Activated B cell treated with CpG ODN at 0.5 μM for 24 hours (primary cell): ENCODE data around the gene PHACTR1. TPM values are rescaled to one million over a fixed set of nuclear protein-coding genes. Genes with fewer than 3 reads are reported as not detected.

Source experiments
- ATAC-seq: fragments of 200-7000 bp; cut with Tn5 transposase; one replicate; pipeline ENCODE4 v1.10.0; 2021; ENCODE audit warnings: low read depth, mild to moderate bottlenecking, moderate library complexity
- CTCF ChIA-PET: fragments of 350-600 bp; sonication (Branson Sonifier 250); formaldehyde crosslinking; loops from one replicate; lab custom pipeline; 2021; ENCODE audit warnings: antibody characterized with exemption; lab: Charles Lee
- POLR2A ChIA-PET: fragments of 350-600 bp; sonication (Branson Sonifier 250); formaldehyde crosslinking; loops from one replicate; lab custom pipeline; 2021; ENCODE audit warnings: antibody characterized with exemption; lab: Charles Lee
- DNase-seq: peaks from one replicate; pipeline ENCODE4 v3.0.0; 2022
- H3K27ac Mint-ChIP-seq: one replicate; pipeline ENCODE4 v1.8.0; 2020; ENCODE audit warnings: mixed read lengths
- H3K27me3 Mint-ChIP-seq: one replicate; pipeline ENCODE4 v1.8.0; 2021; ENCODE audit warnings: mixed read lengths
- H3K36me3 Mint-ChIP-seq: one replicate; pipeline ENCODE4 v1.8.0; 2021; ENCODE audit warnings: low read depth, mixed read lengths
- H3K4me1 Mint-ChIP-seq: one replicate; pipeline ENCODE4 v1.8.0; 2021; ENCODE audit warnings: mixed read lengths
- H3K4me3 Mint-ChIP-seq: one replicate; pipeline ENCODE4 v1.8.0; 2020; ENCODE audit warnings: mild to moderate bottlenecking, mixed read lengths
- H3K9me3 Mint-ChIP-seq: one replicate; pipeline ENCODE4 v1.8.0; 2020; ENCODE audit warnings: mixed read lengths
- CTCF ChIP-seq: fragments of 200-600 bp; IDR thresholded peaks from one replicate; pipeline ENCODE4 v1.8.0; 2022; ENCODE audit warnings: antibody characterized with exemption, mild to moderate bottlenecking
- intact Hi-C: fragments of 100-400 bp; cut with micrococcal nuclease; formaldehyde crosslinking; loops from one replicate; pipeline ENCODE4 v1.15.1; 2024
- total RNA-seq: library from RNA; stranded (reverse); gene quantifications from 2 replicates; pipeline ENCODE4 v1.2.3, GENCODE V29; 2022

The PHACTR1 gene
- total RNA-seq, 1 donor from 2014 or later: 115 TPM

- DNase-seq (no peak), ATAC-seq (no peak)
- H3K27me3 Mint-ChIP-seq: no peaks in the 10 kb centered on the region
- TF ChIP-seq CTCF: no peak
- intact Hi-C loops: no loop called here
- H3K4me3 Mint-ChIP-seq: no peak overlapping the region
- no peak overlapping the region for H3K27ac Mint-ChIP-seq
- no peaks in the 10 kb centered on the region for H3K4me1 Mint-ChIP-seq
- H3K36me3 Mint-ChIP-seq: no peaks in the 10 kb centered on the region
- CTCF ChIA-PET: no interaction called here
- POLR2A ChIA-PET: no interaction called here
- H3K9me3 Mint-ChIP-seq: no peaks in the 10 kb centered on the region
Observed at GRCh38 chr6:13097454-13097853, 380.9 kb downstream of the PHACTR1 start.

- no peak for TF ChIP-seq CTCF
- Mint-ChIP-seq H3K4me1 (no peaks in the 10 kb centered on the region), H3K27ac (no peak overlapping the region), H3K36me3 (no peaks in the 10 kb centered on the region), H3K27me3 (no peaks in the 10 kb centered on the region), H3K9me3 (no peaks in the 10 kb centered on the region), H3K4me3 (no peak overlapping the region)
- intact Hi-C loops: no loop called here
- ChIA-PET POLR2A (no interaction called here), CTCF (no interaction called here)
- ATAC-seq (no peak), DNase-seq (no peak)
Observed at GRCh38 chr6:13098006-13098405, 381.4 kb downstream of the PHACTR1 start.

GRCh38 chr6:13098793-13099570 lies 382.4 kb downstream of the PHACTR1 start:
- CTCF ChIA-PET: no interaction called here
- intact Hi-C loops: no loop called here
- Mint-ChIP-seq H3K27me3 (no peaks in the 10 kb centered on the region), H3K27ac (no peak overlapping the region), H3K36me3 (no peaks in the 10 kb centered on the region), H3K9me3 (no peaks in the 10 kb centered on the region), H3K4me3 (no peak overlapping the region), H3K4me1 (no peaks in the 10 kb centered on the region)
- ATAC-seq (peak; percentile 74), DNase-seq (no peak)
- TF ChIP-seq CTCF: no peak
- POLR2A ChIA-PET: no interaction called here

GRCh38 chr6:13099771-13100170 lies 383.2 kb downstream of the PHACTR1 start:
- H3K27ac Mint-ChIP-seq: no peak overlapping the region
- CTCF ChIA-PET: no interaction called here
- ATAC-seq (no peak), DNase-seq (no peak)
- H3K27me3 Mint-ChIP-seq: no peaks in the 10 kb centered on the region
- no peaks in the 10 kb centered on the region for H3K36me3 Mint-ChIP-seq
- no peaks in the 10 kb centered on the region for H3K9me3 Mint-ChIP-seq
- H3K4me1 Mint-ChIP-seq: no peaks in the 10 kb centered on the region
- POLR2A ChIA-PET: no interaction called here
- TF ChIP-seq CTCF: no peak
- no peak overlapping the region for H3K4me3 Mint-ChIP-seq
- intact Hi-C loops: no loop called here

- no peaks in the 10 kb centered on the region for H3K4me1 Mint-ChIP-seq
- CTCF ChIA-PET: no interaction called here
- no peak overlapping the region for H3K27ac Mint-ChIP-seq
- no peaks in the 10 kb centered on the region for H3K9me3 Mint-ChIP-seq
- POLR2A ChIA-PET: no interaction called here
- peaks cover 4% of the 10 kb centered on the region for H3K27me3 Mint-ChIP-seq
- ATAC-seq (no peak), DNase-seq (no peak)
- no peaks in the 10 kb centered on the region for H3K36me3 Mint-ChIP-seq
- H3K4me3 Mint-ChIP-seq: no peak overlapping the region
- TF ChIP-seq CTCF: no peak
- intact Hi-C loops: no loop called here
Observed at GRCh38 chr6:13101409-13101808, 384.8 kb downstream of the PHACTR1 start.
